Osteoblast (primary cell): ENCODE results near the gene PLCG2. TPM values are rescaled to one million over a fixed set of nuclear protein-coding genes. Genes with fewer than 3 reads are reported as not detected.

Experiments
- DNase-seq: peaks from one replicate; pipeline ENCODE4 v3.0.0; 2011; ENCODE audit warnings: low spot score, mixed read lengths; ENCODE audit not compliant: insufficient read length; ENCODE audit errors: missing footprints
- H2AFZ ChIP-seq: 2 replicates; pipeline ENCODE4 v1.6.0; 2011; ENCODE audit warnings: mild to moderate bottlenecking, low read length
- H3K27ac ChIP-seq: 2 replicates; pipeline ENCODE4 v1.5.1; 2011; ENCODE audit warnings: mild to moderate bottlenecking, low read depth, low read length, moderate library complexity
- H3K27me3 ChIP-seq: 2 replicates; pipeline ENCODE4 v1.6.0; 2012; ENCODE audit warnings: mild to moderate bottlenecking, control low read depth, inconsistent platforms, low read length, moderate library complexity; ENCODE audit not compliant: insufficient read depth
- H3K36me3 ChIP-seq: 2 replicates; pipeline ENCODE4 v1.5.1; 2011; ENCODE audit warnings: mild to moderate bottlenecking, low read length, control low read depth, moderate library complexity; ENCODE audit not compliant: insufficient read depth
- H3K4me1 ChIP-seq: 2 replicates; pipeline ENCODE4 v1.5.1; 2011; ENCODE audit warnings: mild to moderate bottlenecking, low read length, control low read depth, moderate library complexity; ENCODE audit not compliant: insufficient read depth
- H3K4me2 ChIP-seq: 2 replicates; pipeline ENCODE4 v1.6.0; 2011; ENCODE audit warnings: mild to moderate bottlenecking, low read length; ENCODE audit not compliant: insufficient read depth
- H3K4me3 ChIP-seq: fragments of 200-600 bp; sonication (generic); 3 replicates; pipeline ENCODE4 v1.5.1; 2012; ENCODE audit warnings: mild to moderate bottlenecking, low read length, inconsistent platforms; ENCODE audit not compliant: insufficient read depth
- H3K79me2 ChIP-seq: 2 replicates; pipeline ENCODE4 v1.6.0; 2012; ENCODE audit warnings: mild to moderate bottlenecking, low read length, control low read depth, inconsistent platforms; ENCODE audit not compliant: insufficient read depth
- H3K9me3 ChIP-seq: 2 replicates; pipeline ENCODE4 v1.5.1; 2011; ENCODE audit warnings: low read depth, low read length, control low read depth
- H4K20me1 ChIP-seq: 2 replicates; pipeline ENCODE4 v1.6.0; 2012; ENCODE audit warnings: mild to moderate bottlenecking, low read length, control low read depth; ENCODE audit not compliant: insufficient read depth
- CTCF ChIP-seq: IDR thresholded peaks from 2 replicates; pipeline ENCODE4 v1.5.1; 2011; ENCODE audit warnings: mild to moderate bottlenecking, low read depth, low read length, moderate library complexity; ENCODE audit errors: extremely low read depth
- total RNA-seq: library from RNA; depleted of rRNA; stranded (reverse); fragments of >200 nt; gene quantifications from 2 replicates; pipeline ENCODE4 v1.2.3, GENCODE V29; 2012

PLCG2 gene
- total RNA-seq, 1 donor: 1.1 TPM

GRCh38 chr16:81774348-81774747, 4.7 kb upstream of the PLCG2 start:
- Histone ChIP-seq H3K4me3 (no peak overlapping the region), H3K4me1 (no peaks in the 10 kb centered on the region), H3K4me2 (no peak overlapping the region), H3K27ac (no peak overlapping the region), H3K9me3 (no peaks in the 10 kb centered on the region), H3K36me3 (no peaks in the 10 kb centered on the region), H3K27me3 (peaks cover 19% of the 10 kb centered on the region), H3K79me2 (no peaks in the 10 kb centered on the region), H4K20me1 (no peaks in the 10 kb centered on the region), H2AFZ (no peak overlapping the region)
- no peak for DNase-seq
- TF ChIP-seq CTCF: no peak

- Histone ChIP-seq H3K9me3 (no peaks in the 10 kb centered on the region), H3K4me3 (no peak overlapping the region), H3K79me2 (no peaks in the 10 kb centered on the region), H4K20me1 (no peaks in the 10 kb centered on the region), H2AFZ (no peak overlapping the region), H3K4me2 (no peak overlapping the region), H3K4me1 (no peaks in the 10 kb centered on the region), H3K27me3 (peaks cover 31% of the 10 kb centered on the region), H3K36me3 (no peaks in the 10 kb centered on the region), H3K27ac (no peak overlapping the region)
- DNase-seq: no peak
- TF ChIP-seq CTCF: no peak
Measured at GRCh38 chr16:81775570-81775969, 3.5 kb upstream of the PLCG2 start.

GRCh38 chr16:81778231-81778630, 860 bp upstream of the PLCG2 start:
- peak; percentile 65 for DNase-seq
- H3K9me3 ChIP-seq: no peaks in the 10 kb centered on the region
- H3K4me1 ChIP-seq: no peaks in the 10 kb centered on the region
- TF ChIP-seq CTCF: no peak
- no peak overlapping the region for H3K4me2 ChIP-seq
- no peak overlapping the region for H3K27ac ChIP-seq
- H4K20me1 ChIP-seq: no peaks in the 10 kb centered on the region
- H3K79me2 ChIP-seq: no peaks in the 10 kb centered on the region
- H2AFZ ChIP-seq: no peak overlapping the region
- no peak overlapping the region for H3K4me3 ChIP-seq
- peaks cover 37% of the 10 kb centered on the region for H3K27me3 ChIP-seq
- no peaks in the 10 kb centered on the region for H3K36me3 ChIP-seq

- H3K9me3 ChIP-seq: no peaks in the 10 kb centered on the region
- peak overlapping the region; percentile 48 for H3K4me2 ChIP-seq
- H3K4me1 ChIP-seq: no peaks in the 10 kb centered on the region
- no peaks in the 10 kb centered on the region for H3K79me2 ChIP-seq
- H3K27me3 ChIP-seq: peaks cover 35% of the 10 kb centered on the region
- DNase-seq: peak; percentile 26
- H4K20me1 ChIP-seq: no peaks in the 10 kb centered on the region
- H3K4me3 ChIP-seq: peak overlapping the region; percentile 19
- peak overlapping the region; percentile 22 for H2AFZ ChIP-seq
- no peaks in the 10 kb centered on the region for H3K36me3 ChIP-seq
- TF ChIP-seq CTCF: no peak
- H3K27ac ChIP-seq: no peak overlapping the region
Measured at GRCh38 chr16:81779536-81780320, 637 bp downstream of the PLCG2 start.
